Kidney (tissue), 22 donors: Measurements from ENCODE around the gene TNS3. TPM values are rescaled to one million over a fixed set of nuclear protein-coding genes. Genes with fewer than 3 reads are reported as not detected.

ENCODE experiments used
- DNase-seq, 5 donors: peaks; one replicate each; pipeline ENCODE4 v3.0.0-alpha.2; 2013 to 2020
- FAIRE-seq: peaks from 2 replicates; lab custom pipeline; 2012; peaks lifted over from hg19 to GRCh38; lab: Jason Lieb, UNC
- H3K27ac ChIP-seq, 2 donors: one replicate each; pipeline ENCODE4 v1.7.0; 2013; ENCODE audit warnings: low read depth in 2 of 2, low read length in 2 of 2, inconsistent platforms in 1 of 2
- H3K27me3 ChIP-seq: one replicate; pipeline ENCODE4 v1.7.1; 2013; ENCODE audit warnings: low read length, inconsistent platforms; ENCODE audit not compliant: control insufficient read depth, insufficient read depth
- H3K36me3 ChIP-seq, 3 donors: one replicate each; pipeline versions ENCODE4 v1.7.0 to v1.7.1; 2013; ENCODE audit warnings: low read length in 3 of 3, control low read depth in 1 of 3, inconsistent platforms in 1 of 3; ENCODE audit not compliant: insufficient read depth in 3 of 3, control insufficient read depth in 2 of 3
- H3K4me1 ChIP-seq, 3 donors: one replicate each; pipeline versions ENCODE4 v1.7.0 to v1.7.1; 2013; ENCODE audit warnings: low read length in 3 of 3, inconsistent platforms in 1 of 3, low read depth in 1 of 3; ENCODE audit not compliant: control insufficient read depth in 2 of 3, insufficient read depth in 2 of 3
- H3K4me3 ChIP-seq, 3 donors: one replicate each; pipeline versions ENCODE4 v1.7.0 to v1.8.1; 2013; ENCODE audit warnings: low read length in 3 of 3, control low read depth in 1 of 3, inconsistent platforms in 1 of 3
- H3K9ac ChIP-seq, 3 donors: one replicate each; pipeline versions ENCODE4 v1.7.0 to v1.7.1; 2013; ENCODE audit warnings: low read length in 3 of 3, control low read depth in 1 of 3, inconsistent platforms in 1 of 3
- H3K9me3 ChIP-seq, 3 donors: one replicate each; pipeline versions ENCODE4 v1.7.0 to v1.7.1; 2013; ENCODE audit warnings: low read length in 3 of 3, control low read depth in 1 of 3, inconsistent platforms in 1 of 3; ENCODE audit not compliant: control insufficient read depth in 2 of 3, insufficient read depth in 1 of 3
- CTCF ChIP-seq: IDR thresholded peaks from 3 replicates; pipeline ENCODE4 v1.5.1; 2012; ENCODE audit warnings: mild to moderate bottlenecking, moderate library complexity, borderline replicate concordance; ENCODE audit not compliant: insufficient read depth; ENCODE audit errors: extremely low read depth
- intact Hi-C: fragments of 100-400 bp; cut with DNase I; formaldehyde crosslinking; loops from one replicate; pipeline ENCODE4 v1.11.1; 2022
- long read RNA-seq, 10 donors: library from polyadenylated mRNA in 1 of 10; unstranded in 1 of 10; transcript quantifications; one replicate each; pipeline ENCODE4 v2.0.0 and lab custom pipeline, GENCODE V29; 2021 to 2026
- polyA plus RNA-seq: library from polyadenylated mRNA; stranded (reverse); fragments of 350-450 nt; fragmentation: Illumina TruSeq; extraction: RNeasy Lipid Tissue Mini Kit (QIAGEN cat#74804); gene quantifications from one replicate; pipeline ENCODE4 v1.2.3, GENCODE V29; 2014; ENCODE audit warnings: low read depth, low replicate concordance; ENCODE audit not compliant: insufficient read depth
- total RNA-seq: library from RNA; stranded (reverse); fragmentation: NEBNext Ultra II Directional; extraction: Animal tissue kit (Norgen Biotek cat#: 25700); gene quantifications from one replicate; pipeline ENCODE4 v1.2.1, GENCODE V29; 2021
- donor health status: control.
- donor health status: control.
- donor health status: control.
- donor health status: control.
- donor health status: control.
- donor health status: DM: yes; HTN: yes; CAD: no.
- donor health status: Normal renal cell carcinoma (clear cell type).

Gene TNS3
- total RNA-seq = 198 TPM
- polyA plus RNA-seq = 38.4 TPM
- long read RNA-seq, donor 1, partial matches to known transcripts = 23 of 23 reads
- long read RNA-seq, donor 1, other reads (novel, unspliced or antisense) = 0 of 23 reads
- long read RNA-seq, donor 2, partial matches to known transcripts = 13 of 13 reads
- long read RNA-seq, donor 2, other reads (novel, unspliced or antisense) = 0 of 13 reads
- long read RNA-seq, donor 3, partial matches to known transcripts = 24 of 24 reads
- long read RNA-seq, donor 3, other reads (novel, unspliced or antisense) = 0 of 24 reads
- long read RNA-seq, donor 4, full-length matches to known transcripts = 3 of 32 reads
- long read RNA-seq, donor 4, partial matches to known transcripts = 29 of 32 reads
- long read RNA-seq, donor 4, other reads (novel, unspliced or antisense) = 0 of 32 reads
- long read RNA-seq, donor 5 = 0 reads
- long read RNA-seq, donor 6 = 0 reads
- long read RNA-seq, donor 7, partial matches to known transcripts = 31 of 103 reads
- long read RNA-seq, donor 7, other reads (novel, unspliced or antisense) = 72 of 103 reads
- long read RNA-seq, donor 8, partial matches to known transcripts = 58 of 58 reads
- long read RNA-seq, donor 8, other reads (novel, unspliced or antisense) = 0 of 58 reads
- long read RNA-seq, donor 9 = 0 reads
- long read RNA-seq, donor 10, partial matches to known transcripts = 19 of 19 reads
- long read RNA-seq, donor 10, other reads (novel, unspliced or antisense) = 0 of 19 reads

DNA sequence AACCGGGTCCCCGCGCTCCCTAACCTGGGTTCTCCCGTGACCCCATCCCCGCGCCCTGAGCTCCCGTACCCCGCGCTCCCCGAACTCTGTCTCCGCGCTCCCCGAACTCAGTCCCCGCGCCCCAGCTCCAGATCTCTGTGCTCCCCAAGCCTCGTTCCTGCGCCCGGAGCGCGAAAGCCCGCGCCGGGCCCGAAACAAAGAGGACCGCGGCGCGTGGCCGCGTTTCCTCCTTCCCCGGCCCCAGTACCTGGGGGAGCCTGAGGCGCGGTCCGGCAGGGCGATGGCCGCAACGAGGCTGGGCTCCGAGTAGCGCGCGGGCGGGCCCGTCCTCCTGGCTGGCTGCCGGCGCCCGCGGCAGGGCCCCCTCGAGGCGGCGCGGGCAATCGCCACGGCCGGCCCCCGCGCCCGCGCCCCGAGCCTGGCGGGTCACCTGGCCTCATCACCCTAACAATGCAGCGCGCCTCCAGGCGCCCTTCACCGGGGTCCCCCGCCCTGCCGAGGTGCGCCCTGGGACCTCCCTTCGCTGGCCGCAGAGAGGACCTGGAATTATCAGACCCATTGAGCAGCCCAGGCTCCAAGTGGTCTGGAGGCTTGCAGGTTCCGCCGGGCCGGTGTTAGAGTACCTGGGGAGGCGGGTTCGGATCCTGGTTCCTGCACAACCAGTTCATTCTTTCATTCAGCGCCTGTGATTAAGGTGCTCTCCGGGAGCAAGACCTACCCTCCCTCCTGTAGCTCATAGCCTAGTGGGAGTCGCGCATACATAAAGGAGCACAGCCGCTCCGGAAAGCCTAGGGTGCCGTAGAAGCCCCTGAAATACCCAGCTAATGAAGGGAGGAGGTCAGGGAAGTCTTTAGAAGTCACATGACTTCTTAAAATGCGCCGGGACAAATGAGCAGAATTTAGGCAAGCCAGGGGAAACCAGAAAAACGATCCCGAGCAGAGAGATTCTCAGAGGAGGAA, at the start of gene TNS3:
TSS of gene TNS3 (minus strand) at position 308 of the 960 bp plus-strand sequence. CDS start 142,475 bp downstream, outside the sequence.
- TF ChIP-seq CTCF = peak; percentile 10
- intact Hi-C loops = no loop called here
- H3K27me3 ChIP-seq = no peaks in the 10 kb centered on the region
- H3K9me3 ChIP-seq = no peaks in the 10 kb centered on the region
- peak within 1 kb of the TSS; percentile 18 to 72 (median 68) for H3K9ac ChIP-seq
- FAIRE-seq (no peak), DNase-seq (peak in 4 of 5 donors; percentile 60 to 84 (median 71))
- H3K4me3 ChIP-seq = peak within 1 kb of the TSS; percentile 64 to 74 (median 68)
- H3K27ac ChIP-seq = peak within 1 kb of the TSS; percentile 88 to 94
- H3K4me1 ChIP-seq = peaks cover 3 to 37% (median 27%) of the 10 kb centered on the region in 3 donors
- H3K36me3 ChIP-seq = peaks cover 0 to 4% (median 0%) of the 10 kb centered on the region in 3 donors

- H3K9ac ChIP-seq = no peak overlapping the region
These were observed 49.8 kb upstream of the TNS3 start for GRCh38 chr7:47631711-47632110.

More at GRCh38 chr7:47631711-47632110, 49.8 kb upstream of the TNS3 start:
- no peak for FAIRE-seq
- H3K4me3 ChIP-seq = no peak overlapping the region
- peaks cover 3 to 20% (median 16%) of the 10 kb centered on the region in 3 donors for H3K4me1 ChIP-seq
- DNase-seq = no peak
- no peaks in the 10 kb centered on the region for H3K27me3 ChIP-seq
- intact Hi-C loops = no loop called here
- H3K27ac ChIP-seq = no peak overlapping the region
- no peaks in the 10 kb centered on the region for H3K36me3 ChIP-seq
- no peaks in the 10 kb centered on the region for H3K9me3 ChIP-seq
- TF ChIP-seq CTCF = no peak
